HEK293 (cell line): ENCODE measurements around the gene CALM3.

ENCODE experiments used
- CTCF ChIA-PET: fragments of 350-600 bp; formaldehyde crosslinking; extraction: SDS; loops from one replicate; lab custom pipeline; 2021; ENCODE audit warnings: antibody characterized with exemption; lab: Yijun Ruan, JAX
- POLR2A ChIA-PET: fragments of 300-600 bp; formaldehyde crosslinking; extraction: SDS; loops from one replicate; lab custom pipeline; 2020; ENCODE audit warnings: antibody characterized with exemption, inconsistent platforms; lab: Yijun Ruan, JAX
- H3K27ac ChIP-seq: fragments of 200-500 bp; sonication (Bioruptor generic); 2 replicates; pipeline ENCODE4 v1.5.1; 2014; ENCODE audit warnings: low read depth, low read length, control low read depth, inconsistent platforms; ENCODE audit errors: extremely low read depth
- H3K36me3 ChIP-seq, 2 experiments: fragments of 200-500 bp in 1 of 2; sonication (Bioruptor generic) in 1 of 2; 1 replicate in 1 of 2; 2 replicates in 1 of 2; pipeline ENCODE4 v1.5.1; 2014 to 2017; ENCODE audit warnings: inconsistent platforms in 2 of 2, low read length in 2 of 2; ENCODE audit not compliant: control insufficient read depth in 2 of 2, insufficient read depth in 1 of 2
- H3K4me1 ChIP-seq: fragments of 200-500 bp; sonication (Bioruptor generic); 2 replicates; pipeline ENCODE4 v1.5.1; 2014; ENCODE audit warnings: mild to moderate bottlenecking, low read length, inconsistent platforms; ENCODE audit not compliant: control insufficient read depth, insufficient read depth
- H3K4me3 ChIP-seq: 2 replicates; pipeline ENCODE4 v1.5.1; 2011; ENCODE audit warnings: low read depth, mild to moderate bottlenecking, control low read depth, low read length, moderate library complexity
- H3K9me3 ChIP-seq: fragments of 200-500 bp; sonication (Bioruptor generic); 2 replicates; pipeline ENCODE4 v1.5.1; 2014; ENCODE audit warnings: low read depth, low read length, inconsistent platforms; ENCODE audit not compliant: control insufficient read depth, insufficient read depth
- EGR2 ChIP-seq: fragments of 450-650 bp; formaldehyde crosslinking; IDR thresholded peaks from 2 replicates; pipeline ENCODE4 v1.5.1; 2016; ENCODE audit warnings: low read depth, missing biosample characterization, missing genetic modification characterization
- GLI4 ChIP-seq: fragments of 450-650 bp; formaldehyde crosslinking; IDR thresholded peaks from 2 replicates; pipeline ENCODE4 v1.5.1; 2016; ENCODE audit warnings: missing biosample characterization, missing genetic modification characterization
- KLF1 ChIP-seq: fragments of 450-650 bp; formaldehyde crosslinking; IDR thresholded peaks from 2 replicates; pipeline ENCODE4 v1.5.1; 2016; ENCODE audit warnings: missing biosample characterization, missing genetic modification characterization
- MEIS1 ChIP-seq: sonication (generic); formaldehyde crosslinking; IDR thresholded peaks from 2 replicates; pipeline ENCODE4 v1.8.1; 2022; ENCODE audit warnings: missing genetic modification reagents, mild to moderate bottlenecking, borderline replicate concordance
- MZF1 ChIP-seq: fragments of 450-650 bp; formaldehyde crosslinking; IDR thresholded peaks from 2 replicates; pipeline ENCODE4 v1.5.1; 2017; ENCODE audit warnings: missing biosample characterization, missing genetic modification characterization, borderline replicate concordance
- ZNF155 ChIP-seq: fragments of 450-650 bp; formaldehyde crosslinking; IDR thresholded peaks from 2 replicates; pipeline ENCODE4 v1.5.1; 2016; ENCODE audit warnings: missing biosample characterization, missing genetic modification characterization
- ZNF157 ChIP-seq: fragments of 450-650 bp; formaldehyde crosslinking; IDR thresholded peaks from 2 replicates; pipeline ENCODE4 v1.5.1; 2016; ENCODE audit warnings: missing biosample characterization, missing genetic modification characterization
- ZNF2 ChIP-seq: fragments of 450-650 bp; formaldehyde crosslinking; IDR thresholded peaks from 2 replicates; pipeline ENCODE4 v1.5.1; 2016; ENCODE audit warnings: missing biosample characterization, missing genetic modification characterization
- ZNF223 ChIP-seq: fragments of 450-650 bp; formaldehyde crosslinking; IDR thresholded peaks from 2 replicates; pipeline ENCODE4 v1.5.1; 2016; ENCODE audit warnings: missing biosample characterization, missing genetic modification characterization
- ZNF274 ChIP-seq, 2 experiments: fragments of 200-500 bp in 1 of 2; fragments of 450-650 bp in 1 of 2; sonication (Bioruptor generic) in 1 of 2; formaldehyde crosslinking in 1 of 2; IDR thresholded peaks; 2 replicates each; pipeline versions ENCODE4 v1.5.1 to v1.6.1; 2014 to 2016; ENCODE audit warnings: borderline replicate concordance in 1 of 2, inconsistent platforms in 1 of 2, low read length in 1 of 2, missing biosample characterization in 1 of 2, missing genetic modification characterization in 1 of 2
- ZNF391 ChIP-seq: fragments of 450-650 bp; formaldehyde crosslinking; IDR thresholded peaks from 2 replicates; pipeline ENCODE4 v1.5.1; 2016; ENCODE audit warnings: low read depth, missing biosample characterization, missing genetic modification characterization, borderline replicate concordance
- ZNF654 ChIP-seq: fragments of 450-650 bp; formaldehyde crosslinking; IDR thresholded peaks from 2 replicates; pipeline ENCODE4 v1.5.1; 2016; ENCODE audit warnings: low read depth, missing biosample characterization, missing genetic modification characterization
- ZNF658 ChIP-seq: fragments of 450-650 bp; formaldehyde crosslinking; IDR thresholded peaks from 2 replicates; pipeline ENCODE4; 2016; ENCODE audit warnings: missing biosample characterization, missing genetic modification characterization
- ZNF664 ChIP-seq: fragments of 450-650 bp; formaldehyde crosslinking; IDR thresholded peaks from 2 replicates; pipeline ENCODE4 v1.5.1; 2016; ENCODE audit warnings: missing biosample characterization, missing genetic modification characterization
- ZNF785 ChIP-seq: fragments of 450-650 bp; formaldehyde crosslinking; IDR thresholded peaks from 2 replicates; pipeline ENCODE4 v1.5.1; 2016; ENCODE audit warnings: missing biosample characterization, missing genetic modification characterization
- TF ChIP-seq, protein P1 (sequence below): fragments of 450-650 bp; formaldehyde crosslinking; IDR thresholded peaks from 2 replicates; pipeline ENCODE4 v1.5.1; 2016; ENCODE audit warnings: missing biosample characterization, missing genetic modification characterization
- TF ChIP-seq, protein P2 (sequence below): fragments of 450-650 bp; formaldehyde crosslinking; IDR thresholded peaks from 2 replicates; pipeline ENCODE4 v1.5.1; 2016; ENCODE audit warnings: missing biosample characterization, missing genetic modification characterization
- TF ChIP-seq, protein P3 (sequence below): fragments of 450-650 bp; formaldehyde crosslinking; IDR thresholded peaks from 2 replicates; pipeline ENCODE4 v1.5.1; 2016; ENCODE audit warnings: missing biosample characterization, missing genetic modification characterization, borderline replicate concordance

Gene CALM3

DNA sequence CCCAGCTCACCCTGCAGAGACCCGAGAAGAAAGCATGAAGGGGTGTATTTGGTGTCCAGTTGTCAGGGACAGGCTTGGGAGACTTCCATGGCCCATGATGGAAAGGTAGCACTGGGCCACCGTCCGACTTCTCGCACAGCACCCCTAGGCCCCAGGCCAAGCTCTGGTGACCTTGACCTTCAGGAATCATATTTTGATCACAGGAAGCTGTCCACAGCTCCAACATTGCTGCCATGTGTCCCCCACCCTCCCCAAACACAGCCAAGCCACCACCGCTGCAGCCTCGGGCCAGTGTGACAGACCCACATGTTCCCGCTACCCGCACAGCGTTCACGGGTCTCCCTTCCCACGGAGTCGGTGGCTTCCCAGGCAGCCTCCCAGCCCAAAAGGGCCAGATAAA is 24.6 kb downstream of the CALM3 start:
- no peaks in the 10 kb centered on the region for H3K4me1 ChIP-seq
- no peaks in the 10 kb centered on the region for H3K36me3 ChIP-seq
- no peak for TF ChIP-seq ZNF654 (tag by site-specific recombination)
- TF ChIP-seq ZNF391 (tag by site-specific recombination), result no peak
- no peak for TF ChIP-seq GLI4
- TF ChIP-seq ZNF223 (tag by site-specific recombination), result no peak
- TF ChIP-seq MEIS1 (CRISPR knock-in tag), result no peak
- TF ChIP-seq ZNF785 (tag by site-specific recombination), result no peak
- TF ChIP-seq MZF1 (tag by site-specific recombination), result no peak
- TF ChIP-seq, protein P1, sequence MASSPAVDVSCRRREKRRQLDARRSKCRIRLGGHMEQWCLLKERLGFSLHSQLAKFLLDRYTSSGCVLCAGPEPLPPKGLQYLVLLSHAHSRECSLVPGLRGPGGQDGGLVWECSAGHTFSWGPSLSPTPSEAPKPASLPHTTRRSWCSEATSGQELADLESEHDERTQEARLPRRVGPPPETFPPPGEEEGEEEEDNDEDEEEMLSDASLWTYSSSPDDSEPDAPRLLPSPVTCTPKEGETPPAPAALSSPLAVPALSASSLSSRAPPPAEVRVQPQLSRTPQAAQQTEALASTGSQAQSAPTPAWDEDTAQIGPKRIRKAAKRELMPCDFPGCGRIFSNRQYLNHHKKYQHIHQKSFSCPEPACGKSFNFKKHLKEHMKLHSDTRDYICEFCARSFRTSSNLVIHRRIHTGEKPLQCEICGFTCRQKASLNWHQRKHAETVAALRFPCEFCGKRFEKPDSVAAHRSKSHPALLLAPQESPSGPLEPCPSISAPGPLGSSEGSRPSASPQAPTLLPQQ, result no peak
- no peak for TF ChIP-seq ZNF658
- TF ChIP-seq EGR2 (tag by site-specific recombination), result no peak
- no peak for TF ChIP-seq KLF1 (tag by site-specific recombination)
- TF ChIP-seq ZNF155 (tag by site-specific recombination), result no peak
- TF ChIP-seq ZNF664, result no peak
- TF ChIP-seq, protein P2, sequence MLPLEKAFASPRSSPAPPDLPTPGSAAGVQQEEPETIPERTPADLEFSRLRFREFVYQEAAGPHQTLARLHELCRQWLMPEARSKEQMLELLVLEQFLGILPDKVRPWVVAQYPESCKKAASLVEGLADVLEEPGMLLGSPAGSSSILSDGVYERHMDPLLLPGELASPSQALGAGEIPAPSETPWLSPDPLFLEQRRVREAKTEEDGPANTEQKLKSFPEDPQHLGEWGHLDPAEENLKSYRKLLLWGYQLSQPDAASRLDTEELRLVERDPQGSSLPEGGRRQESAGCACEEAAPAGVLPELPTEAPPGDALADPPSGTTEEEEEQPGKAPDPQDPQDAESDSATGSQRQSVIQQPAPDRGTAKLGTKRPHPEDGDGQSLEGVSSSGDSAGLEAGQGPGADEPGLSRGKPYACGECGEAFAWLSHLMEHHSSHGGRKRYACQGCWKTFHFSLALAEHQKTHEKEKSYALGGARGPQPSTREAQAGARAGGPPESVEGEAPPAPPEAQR (tag by site-specific recombination), result no peak
- TF ChIP-seq ZNF2, result no peak
- TF ChIP-seq, protein P3, sequence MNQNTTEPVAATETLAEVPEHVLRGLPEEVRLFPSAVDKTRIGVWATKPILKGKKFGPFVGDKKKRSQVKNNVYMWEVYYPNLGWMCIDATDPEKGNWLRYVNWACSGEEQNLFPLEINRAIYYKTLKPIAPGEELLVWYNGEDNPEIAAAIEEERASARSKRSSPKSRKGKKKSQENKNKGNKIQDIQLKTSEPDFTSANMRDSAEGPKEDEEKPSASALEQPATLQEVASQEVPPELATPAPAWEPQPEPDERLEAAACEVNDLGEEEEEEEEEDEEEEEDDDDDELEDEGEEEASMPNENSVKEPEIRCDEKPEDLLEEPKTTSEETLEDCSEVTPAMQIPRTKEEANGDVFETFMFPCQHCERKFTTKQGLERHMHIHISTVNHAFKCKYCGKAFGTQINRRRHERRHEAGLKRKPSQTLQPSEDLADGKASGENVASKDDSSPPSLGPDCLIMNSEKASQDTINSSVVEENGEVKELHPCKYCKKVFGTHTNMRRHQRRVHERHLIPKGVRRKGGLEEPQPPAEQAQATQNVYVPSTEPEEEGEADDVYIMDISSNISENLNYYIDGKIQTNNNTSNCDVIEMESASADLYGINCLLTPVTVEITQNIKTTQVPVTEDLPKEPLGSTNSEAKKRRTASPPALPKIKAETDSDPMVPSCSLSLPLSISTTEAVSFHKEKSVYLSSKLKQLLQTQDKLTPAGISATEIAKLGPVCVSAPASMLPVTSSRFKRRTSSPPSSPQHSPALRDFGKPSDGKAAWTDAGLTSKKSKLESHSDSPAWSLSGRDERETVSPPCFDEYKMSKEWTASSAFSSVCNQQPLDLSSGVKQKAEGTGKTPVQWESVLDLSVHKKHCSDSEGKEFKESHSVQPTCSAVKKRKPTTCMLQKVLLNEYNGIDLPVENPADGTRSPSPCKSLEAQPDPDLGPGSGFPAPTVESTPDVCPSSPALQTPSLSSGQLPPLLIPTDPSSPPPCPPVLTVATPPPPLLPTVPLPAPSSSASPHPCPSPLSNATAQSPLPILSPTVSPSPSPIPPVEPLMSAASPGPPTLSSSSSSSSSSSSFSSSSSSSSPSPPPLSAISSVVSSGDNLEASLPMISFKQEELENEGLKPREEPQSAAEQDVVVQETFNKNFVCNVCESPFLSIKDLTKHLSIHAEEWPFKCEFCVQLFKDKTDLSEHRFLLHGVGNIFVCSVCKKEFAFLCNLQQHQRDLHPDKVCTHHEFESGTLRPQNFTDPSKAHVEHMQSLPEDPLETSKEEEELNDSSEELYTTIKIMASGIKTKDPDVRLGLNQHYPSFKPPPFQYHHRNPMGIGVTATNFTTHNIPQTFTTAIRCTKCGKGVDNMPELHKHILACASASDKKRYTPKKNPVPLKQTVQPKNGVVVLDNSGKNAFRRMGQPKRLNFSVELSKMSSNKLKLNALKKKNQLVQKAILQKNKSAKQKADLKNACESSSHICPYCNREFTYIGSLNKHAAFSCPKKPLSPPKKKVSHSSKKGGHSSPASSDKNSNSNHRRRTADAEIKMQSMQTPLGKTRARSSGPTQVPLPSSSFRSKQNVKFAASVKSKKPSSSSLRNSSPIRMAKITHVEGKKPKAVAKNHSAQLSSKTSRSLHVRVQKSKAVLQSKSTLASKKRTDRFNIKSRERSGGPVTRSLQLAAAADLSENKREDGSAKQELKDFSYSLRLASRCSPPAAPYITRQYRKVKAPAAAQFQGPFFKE (tag by site-specific recombination), result no peak
- no peak for TF ChIP-seq ZNF157
- TF ChIP-seq ZNF274 (IDR thresholded peaks at IDR 0.05; ENCODE audit: low read length), result no peak
- no peak for TF ChIP-seq ZNF274 (tag by site-specific recombination; IDR thresholded peaks at IDR 0.05; ENCODE audit: borderline replicate concordance)
- H3K9me3 ChIP-seq, result no peaks in the 10 kb centered on the region
- no peak overlapping the region for H3K4me3 ChIP-seq
- no peak overlapping the region for H3K27ac ChIP-seq
- POLR2A ChIA-PET, result interaction anchor here (1.3 kb wide), 1 partner anchor 19 kb away, joined by 3 read pairs; no protein-coding TSS in a partner anchor
- CTCF ChIA-PET, result interaction anchor here (0.6 to 2.5 kb wide), 5 partner anchors 9 to 79 kb away, joined by 3 to 12 read pairs (median 5); partner anchors contain the start of gene DACT3
